Hematopoietic multipotent progenitor cell treated with erythropoietin and hydrocortisone succinate and interleukin-3 and kit ligand, for 8 days (in vitro differentiated cells): ENCODE results near the gene ZNF74.

ENCODE experiments used
- DNase-seq: peaks from one replicate; pipeline ENCODE4 v3.0.0-alpha.2; 2015

Gene ZNF74

DNA sequence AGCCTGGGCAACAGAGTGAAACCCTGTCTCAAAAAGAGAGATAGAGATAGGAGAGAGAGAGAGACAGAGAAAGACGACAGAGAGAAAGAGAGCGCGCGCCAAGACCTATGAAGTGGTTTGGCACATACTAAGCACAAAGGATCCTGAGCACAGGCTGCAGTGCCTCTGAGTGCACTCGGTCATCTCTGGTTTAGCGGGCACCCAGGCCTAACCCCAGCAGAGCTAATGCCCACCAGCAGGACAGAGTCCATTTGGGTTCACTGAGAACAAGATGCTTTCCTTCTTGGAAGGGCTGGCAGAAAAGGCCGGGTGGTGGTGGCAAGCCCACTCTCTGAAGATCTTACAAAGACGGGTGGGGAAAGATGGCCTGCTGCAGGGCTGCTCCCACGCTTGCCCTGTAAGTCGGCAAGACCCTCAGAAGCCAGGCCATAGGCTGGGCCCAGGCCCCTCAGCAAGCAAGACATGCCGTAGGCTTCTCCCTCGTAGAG is 40.4 kb downstream of the ZNF74 start:
- DNase-seq, result no peak

DNA sequence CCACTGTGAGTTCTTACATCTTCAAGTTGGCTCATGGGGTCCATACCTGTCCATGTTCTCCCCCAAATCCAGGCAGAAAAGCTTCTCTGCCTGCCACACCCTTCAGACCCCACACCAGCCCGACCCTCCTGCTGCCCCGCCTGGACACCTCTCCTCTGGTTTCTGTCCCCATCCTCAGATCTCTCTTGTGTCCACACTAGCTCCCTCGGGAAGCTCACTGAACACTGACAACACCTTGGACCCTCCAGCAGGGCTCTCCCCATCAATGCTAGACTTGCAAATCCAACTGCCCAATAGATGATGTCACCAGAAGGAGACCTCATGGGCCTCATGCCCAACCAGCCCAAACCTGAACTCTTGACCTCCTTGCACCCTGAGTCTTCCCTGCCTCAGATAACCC is 40.8 kb downstream of the ZNF74 start:
- DNase-seq, result no peak

DNA sequence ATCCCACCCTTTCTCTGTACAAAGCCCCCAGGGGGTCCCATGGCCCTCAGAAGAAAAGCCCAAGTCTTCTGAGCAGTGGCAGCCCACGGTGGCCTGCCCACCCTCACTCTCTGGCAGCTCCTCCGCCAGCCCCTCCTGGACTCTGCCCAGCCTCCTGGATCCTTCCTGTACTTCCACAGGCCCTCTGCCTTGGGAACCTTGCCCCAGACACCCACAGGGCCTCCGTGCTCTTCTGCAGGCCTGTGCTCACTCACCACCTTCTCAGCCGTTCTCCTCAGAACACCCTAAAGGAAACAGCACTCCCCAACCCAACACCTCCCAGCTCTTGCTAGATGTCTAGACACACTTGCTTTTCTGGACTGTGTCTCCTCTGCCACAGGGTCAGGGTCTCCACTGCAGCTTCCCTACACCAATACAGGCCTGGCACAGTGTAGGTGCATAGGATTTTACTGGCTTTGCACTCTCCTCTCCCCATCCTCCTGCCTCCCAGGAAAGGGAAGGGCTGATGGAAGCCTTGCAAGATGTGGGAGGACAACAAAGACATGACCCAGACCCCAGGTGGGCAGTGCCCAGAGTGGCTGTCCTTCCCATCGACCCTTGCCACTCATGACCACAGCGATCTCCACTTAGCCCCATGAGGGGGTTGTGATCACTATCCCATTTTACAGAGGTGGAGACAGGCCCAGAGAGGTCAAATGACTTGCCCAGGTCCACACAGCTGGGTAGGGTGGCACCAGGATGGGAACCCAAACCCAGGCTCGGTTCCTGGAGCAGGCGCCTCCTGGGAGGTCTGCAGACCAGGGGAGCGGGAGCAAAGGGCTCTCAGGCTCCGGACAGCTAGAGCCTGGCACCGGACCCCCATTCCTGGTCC is 41.7 kb downstream of the ZNF74 start:
- no peak for DNase-seq

DNA sequence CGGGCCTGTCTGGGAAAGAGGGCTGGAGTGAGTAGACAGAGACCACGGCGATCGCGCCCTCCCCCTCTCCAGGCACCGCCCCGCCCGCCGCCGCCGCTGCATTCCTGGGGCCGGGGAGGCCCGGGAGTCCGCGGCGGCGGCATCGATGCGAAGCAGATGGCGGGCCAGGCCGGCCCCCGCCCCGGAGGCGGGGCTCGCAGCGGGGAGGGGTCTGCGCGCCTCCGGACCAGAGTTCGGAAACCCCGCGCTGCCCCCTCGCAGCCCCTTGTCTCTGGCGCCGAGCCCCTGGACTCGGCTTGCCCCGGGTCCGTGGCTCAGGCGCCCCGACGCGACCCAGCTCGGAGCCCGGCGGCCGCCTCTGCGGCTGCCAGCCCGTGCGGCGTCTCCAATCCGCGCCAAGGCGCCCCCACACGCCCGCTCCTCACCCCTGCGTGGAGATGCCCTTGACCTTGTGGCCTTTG is 42.4 kb downstream of the ZNF74 start:
- DNase-seq, result no peak

DNA sequence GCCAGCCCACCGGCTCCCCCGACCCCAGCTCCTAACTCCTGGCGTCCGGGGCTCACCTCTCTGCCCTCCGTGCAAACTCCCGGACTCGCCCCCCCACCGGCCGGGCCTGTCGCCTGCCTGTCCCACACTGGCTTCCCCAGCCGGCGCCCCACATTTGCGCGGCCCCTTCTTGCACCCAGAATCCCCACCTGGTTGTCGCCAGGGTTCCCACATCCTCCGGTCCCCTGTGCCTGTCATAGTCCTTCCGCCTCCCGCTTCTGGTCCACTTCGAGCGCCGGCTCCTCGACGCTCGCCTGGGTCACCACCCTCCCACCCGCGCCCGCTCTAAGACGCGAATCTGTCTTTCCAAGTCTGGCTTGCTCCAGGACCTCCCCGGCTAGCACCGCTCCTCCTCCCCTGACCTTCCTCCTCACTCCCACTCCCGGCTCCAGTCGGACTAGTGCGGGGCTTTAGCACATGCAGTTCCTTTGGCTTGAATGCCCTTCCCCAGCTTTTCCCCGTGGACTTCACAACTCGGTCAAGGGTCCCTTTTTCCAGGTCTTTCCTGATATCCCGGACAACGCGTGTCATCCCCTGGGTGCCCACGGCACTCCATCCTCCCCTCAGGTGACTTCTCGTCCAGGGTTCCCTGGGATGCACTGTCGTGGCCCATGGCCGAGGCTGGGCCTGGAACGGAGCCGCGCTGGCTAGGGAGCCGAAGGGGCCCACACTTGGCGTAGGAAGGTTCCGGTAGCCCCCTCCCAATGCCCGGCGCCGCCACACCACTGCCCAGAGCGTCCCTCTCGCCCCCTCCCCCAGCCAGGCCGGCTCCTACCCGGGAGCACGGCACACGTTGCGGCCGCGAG is 43.0 kb downstream of the ZNF74 start:
- no peak for DNase-seq

DNA sequence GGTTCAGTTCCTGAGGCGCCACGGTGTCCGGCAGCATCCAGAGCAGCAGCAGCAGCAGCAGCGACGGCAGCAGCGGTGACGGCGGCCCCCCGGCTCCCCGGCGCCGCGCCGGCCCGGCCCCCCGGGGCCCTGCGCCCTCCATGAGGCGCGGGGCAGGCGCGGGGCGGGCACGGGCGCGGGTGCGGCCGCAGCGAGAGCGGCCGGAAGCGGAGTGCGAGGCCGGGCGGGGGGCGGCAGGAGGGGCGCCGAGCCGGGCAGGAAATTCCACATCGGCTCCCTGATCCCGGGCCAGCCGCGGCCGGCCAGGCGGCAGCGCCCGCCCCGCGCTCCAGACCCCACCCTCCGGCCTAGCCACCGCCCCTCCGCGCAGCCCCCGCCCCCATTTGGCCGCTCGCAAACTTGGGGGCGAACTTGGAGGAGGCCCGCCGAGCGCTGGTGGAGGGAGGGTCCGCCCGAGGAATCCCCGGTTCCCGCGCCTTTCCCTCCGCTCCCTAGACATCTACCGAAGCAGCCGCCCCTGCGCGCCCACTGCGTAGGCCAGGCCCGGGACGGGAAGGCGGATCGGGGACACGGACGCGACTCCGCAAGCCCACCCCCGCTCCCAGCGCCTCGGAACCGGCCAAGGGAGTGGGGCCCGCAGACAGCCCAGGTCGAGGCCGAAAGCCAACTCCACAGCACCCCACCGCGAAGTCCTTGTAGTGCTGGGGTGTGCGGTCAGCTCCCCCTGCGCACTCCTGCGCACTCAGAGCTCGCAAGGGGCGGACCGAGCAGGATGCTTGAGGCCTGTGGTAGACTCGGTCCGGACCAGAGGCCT is 43.9 kb downstream of the ZNF74 start, which contains the start of gene SCARF2:
SCARF2 (minus strand) TSS at position 213 of the 814 bp plus-strand sequence; CDS start at position 142, 71 bp downstream.
- no peak for DNase-seq

DNA sequence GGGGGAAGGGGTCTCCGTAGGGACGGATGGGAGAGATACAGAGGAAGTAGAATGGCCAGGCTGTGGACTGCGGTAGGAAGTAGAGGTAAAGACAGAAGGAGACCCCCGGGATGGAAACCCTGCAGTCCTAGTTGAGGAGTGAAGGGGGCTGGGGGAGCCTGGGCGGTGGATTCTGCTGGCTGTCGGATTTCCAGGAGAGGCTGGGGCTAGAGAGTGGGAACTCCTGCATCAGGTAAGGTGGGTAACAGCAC is 44.4 kb downstream of the ZNF74 start:
- DNase-seq, result no peak

DNA sequence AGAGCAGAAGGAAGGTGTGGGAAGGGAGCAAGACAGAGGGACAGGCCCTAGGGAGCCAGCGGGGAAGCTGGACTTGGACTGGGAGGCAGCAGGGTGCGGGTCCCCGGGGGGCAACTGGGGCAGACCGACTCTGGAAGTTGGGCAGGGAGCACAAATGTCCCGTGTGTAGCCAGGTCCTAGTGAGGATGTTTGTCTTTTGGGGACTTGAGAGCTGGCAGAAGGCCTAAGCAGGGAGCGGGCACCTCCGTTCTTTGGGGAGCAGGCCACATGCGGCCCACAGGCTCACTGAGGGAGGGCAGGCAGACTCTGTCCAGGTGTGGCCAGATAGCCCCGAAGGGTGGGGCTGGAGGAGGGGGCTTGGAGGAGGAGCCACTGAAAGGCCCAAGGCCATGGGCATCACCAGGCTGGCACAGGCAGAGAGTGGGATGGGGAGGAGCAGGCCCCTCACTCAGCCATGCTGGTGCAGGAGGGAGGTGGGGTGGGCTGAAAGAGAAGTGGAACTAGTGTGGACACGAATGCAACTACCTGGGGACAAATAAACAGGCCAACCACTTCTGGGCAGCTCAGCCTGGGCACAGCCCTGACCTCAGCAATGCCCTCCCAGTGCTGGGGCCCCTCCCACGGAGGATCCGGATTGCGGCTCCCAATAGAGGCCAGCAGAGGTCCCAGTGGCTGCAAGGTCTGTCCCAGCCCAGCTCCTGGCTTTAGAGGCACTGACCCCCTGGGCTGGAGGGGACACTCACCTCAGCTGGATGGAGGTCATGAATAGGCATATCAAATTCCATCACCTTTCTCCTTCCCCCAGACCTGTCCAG is 44.9 kb downstream of the ZNF74 start:
- no peak for DNase-seq

DNA sequence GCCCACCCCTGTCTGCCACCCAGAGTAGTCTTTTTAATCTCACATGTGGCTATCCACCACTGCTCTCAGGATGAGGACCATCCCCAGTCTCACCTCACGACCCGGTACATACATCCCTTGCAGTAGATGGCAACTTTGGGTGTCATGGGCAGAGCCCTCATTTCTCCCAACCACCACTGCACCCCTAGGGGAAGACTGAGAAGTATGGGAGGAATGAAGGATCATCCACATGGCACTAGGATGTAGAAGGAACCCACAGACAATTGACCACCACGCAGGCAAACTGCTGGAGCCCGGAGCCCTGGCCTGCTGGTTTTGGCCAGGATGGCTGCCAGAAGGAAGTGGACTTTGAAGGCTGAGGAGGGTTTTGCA is 45.6 kb downstream of the ZNF74 start:
- DNase-seq, result no peak

DNA sequence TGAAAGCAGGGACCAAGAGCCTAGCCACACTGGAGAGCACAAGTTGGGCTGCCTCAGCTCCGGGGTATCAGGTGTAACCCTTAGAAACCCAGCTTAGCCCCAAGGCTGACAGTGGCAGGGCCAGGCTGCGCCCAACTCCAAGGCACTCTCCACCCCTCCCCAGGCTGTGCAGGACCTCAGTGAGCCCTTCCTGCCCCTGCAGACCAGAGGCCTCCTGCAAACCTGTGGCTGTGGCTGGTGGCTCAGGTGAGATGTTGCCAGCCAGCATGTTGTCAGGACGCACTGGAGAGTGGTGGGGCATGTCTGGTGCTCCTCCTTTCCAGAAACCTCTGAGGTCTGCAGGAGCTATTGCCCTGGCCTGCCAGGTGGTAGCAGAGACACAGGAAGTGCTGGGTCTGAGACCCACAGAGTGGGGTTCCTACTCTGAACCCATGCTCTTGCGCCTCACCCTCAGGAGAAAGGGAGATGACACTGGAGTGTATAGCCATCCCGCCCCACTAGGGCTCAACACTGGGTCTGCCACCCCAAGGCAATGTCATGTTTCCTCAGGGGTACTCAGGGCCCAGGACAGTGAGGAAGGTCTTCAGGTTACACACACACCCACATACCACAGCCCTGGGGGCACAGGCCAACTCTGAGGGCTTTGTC is 46.1 kb downstream of the ZNF74 start:
- no peak for DNase-seq

DNA sequence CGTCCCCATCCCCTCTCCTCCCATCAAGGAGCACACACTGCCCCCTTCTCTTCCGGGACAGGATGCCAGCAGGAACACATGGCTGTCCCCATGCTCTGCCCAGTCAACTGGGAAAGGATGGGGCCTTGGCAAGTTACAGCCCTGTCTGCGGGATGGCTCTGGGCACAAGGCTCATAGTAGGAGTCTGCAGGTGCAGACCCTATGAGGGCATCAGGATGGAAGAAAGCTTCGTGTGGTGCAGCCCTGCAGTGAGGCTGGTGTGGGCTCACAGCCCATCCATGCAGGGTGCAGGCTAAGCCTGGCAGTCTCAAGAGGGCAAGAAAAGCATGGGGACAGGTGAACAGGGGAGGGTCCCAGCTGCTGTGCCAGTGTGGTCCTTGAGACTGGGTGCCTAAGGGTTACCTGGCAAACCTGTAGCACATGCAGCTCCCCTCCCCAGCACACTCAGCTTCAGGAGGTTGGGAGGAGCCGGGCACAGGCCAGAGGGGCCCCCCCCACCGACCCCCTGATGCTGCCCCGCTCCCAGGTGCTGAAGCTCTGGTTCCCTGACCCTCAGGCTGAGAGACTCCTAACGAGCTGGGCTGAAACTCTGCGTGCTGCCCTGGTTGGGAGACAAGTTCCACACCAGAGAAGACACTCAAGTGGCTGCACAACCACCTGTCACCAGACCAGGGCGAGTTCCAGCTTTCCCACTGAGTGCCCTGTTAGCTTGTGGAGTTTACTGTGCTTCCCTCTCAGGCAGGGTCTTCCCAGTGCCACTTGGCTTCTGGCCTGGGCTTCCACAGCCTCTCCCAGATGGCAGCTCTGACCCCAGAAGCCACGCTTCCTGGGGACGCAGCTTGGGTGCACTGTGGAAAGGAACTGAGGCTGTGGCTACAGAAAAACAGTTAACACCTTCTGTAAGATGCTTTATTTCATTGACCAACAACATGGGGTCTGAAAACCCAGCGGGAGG is 47.0 kb downstream of the ZNF74 start:
- DNase-seq, result no peak

DNA sequence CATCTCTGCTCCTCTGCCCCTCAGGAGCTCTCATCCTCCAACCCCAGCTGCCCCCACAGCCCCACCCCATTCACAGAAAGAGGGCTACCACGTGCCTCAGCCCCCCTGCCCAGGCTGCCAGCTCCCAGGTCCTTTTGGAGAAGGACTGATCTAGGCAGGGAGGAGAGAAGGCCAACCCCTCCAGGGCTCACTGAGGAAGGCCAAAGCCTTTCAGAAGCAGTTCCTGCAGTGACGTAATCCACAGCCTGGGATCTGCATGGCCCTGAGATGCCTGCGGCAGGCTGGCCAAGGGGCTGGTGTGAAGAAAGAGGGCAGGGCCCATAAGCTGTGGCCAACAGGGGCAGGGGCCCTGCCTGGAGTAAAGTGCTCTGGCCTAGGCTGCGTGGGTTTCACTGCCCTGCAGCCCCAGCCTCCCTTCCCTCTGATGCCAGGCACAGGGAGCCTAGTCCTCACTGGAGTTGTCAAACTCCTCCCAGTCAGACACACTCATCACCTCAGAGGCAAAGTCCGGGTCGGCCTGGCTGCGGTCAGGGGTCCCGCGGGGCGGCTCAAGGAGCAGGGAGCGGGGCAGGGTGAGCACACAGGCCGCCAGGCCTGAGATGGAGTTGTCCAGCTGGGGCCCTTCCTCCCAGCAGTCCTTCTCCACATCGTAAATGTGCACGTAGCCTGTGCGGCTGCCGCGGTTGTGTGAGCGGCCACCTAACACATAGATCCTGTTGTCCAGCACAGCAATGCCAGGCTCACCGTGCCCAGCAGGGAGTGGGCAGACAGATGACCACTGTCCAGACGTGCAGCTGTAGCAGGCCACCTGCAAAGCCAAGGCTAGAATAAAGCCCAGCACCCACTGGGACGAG is 47.9 kb downstream of the ZNF74 start:
- DNase-seq, result no peak

DNA sequence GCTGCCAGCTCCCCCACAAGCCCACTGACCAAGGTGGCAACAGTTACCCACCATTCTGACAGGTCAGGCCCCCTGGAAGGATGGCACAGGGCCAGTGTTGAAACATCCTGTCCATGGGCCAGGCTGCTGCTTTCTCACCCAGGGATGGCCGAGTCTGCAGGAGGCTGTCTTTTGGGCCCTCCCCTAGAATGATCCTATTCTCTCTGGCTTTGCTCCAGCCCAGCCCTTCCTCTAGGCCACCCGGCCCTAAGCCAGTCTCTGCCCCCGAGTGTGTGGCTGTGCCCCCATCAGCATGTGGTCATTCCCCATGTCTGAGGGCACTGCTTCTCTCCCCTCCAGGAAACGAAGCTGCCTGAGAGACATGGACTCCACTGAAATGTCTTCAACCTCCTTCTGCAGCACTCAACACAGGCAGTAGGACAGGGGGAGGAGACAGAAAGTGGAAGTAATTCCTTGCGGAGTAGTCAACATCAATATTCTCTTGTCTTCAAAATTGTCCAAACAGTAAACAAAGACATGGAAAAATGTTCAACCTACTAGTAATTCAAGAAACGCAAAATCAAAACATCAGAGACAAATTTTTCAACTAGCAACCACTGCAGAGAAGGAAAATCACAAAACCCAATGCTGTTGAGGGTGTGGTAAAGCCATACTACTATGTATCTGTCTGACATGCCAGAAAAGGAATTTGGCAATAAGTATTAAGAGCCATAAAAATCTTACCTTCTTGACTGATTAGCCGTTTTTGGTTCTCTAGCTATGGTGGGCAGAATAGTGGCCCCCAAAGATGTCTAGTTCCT is 48.7 kb downstream of the ZNF74 start:
- no peak for DNase-seq

DNA sequence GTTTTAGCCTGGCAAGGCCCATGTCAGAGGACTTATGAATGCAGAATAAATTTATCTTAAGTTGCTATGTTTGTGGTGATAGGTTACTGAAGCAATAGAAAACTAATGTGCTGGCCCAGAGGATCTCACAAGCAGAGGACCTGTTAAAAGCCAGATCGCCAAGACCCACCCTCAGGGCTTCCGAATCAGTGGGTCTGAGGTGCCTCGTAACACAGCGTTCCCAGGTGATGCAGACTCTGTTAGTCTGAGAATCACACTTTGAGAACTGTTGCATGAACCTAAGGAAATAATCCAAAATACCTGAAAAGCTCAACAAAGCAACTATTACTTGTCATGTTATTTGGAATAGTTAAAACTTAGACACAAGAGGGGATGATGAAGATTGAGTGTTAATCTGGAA is 50.4 kb downstream of the ZNF74 start:
- no peak for DNase-seq

DNA sequence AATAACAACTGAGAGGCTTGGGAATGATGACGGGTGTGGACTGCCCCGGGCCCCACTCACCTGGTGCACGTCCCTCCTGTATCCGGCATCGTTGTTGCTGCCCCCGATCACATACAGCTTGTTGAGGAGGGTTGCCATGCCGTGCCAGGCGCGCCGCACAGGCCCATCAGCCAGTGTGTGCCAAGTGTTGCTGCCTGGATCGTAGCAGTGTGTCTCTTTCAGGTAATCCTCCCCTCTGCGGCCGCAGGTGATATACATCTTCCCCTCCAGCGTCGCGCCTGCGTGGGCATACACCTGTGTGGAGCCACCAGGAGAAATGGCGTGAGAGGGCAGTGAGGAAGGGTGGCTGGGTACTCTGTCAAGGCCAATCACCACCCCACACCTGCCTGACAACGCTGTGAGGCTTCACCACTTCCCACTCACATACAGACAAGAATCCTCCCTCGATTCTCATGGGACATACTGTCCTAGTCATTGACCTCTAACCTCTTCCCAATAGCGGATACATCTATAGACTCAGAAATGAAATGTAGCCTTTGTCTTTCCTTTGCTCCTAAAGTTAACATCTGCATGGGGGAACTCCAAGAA is 52.5 kb downstream of the ZNF74 start:
- DNase-seq, result no peak

DNA sequence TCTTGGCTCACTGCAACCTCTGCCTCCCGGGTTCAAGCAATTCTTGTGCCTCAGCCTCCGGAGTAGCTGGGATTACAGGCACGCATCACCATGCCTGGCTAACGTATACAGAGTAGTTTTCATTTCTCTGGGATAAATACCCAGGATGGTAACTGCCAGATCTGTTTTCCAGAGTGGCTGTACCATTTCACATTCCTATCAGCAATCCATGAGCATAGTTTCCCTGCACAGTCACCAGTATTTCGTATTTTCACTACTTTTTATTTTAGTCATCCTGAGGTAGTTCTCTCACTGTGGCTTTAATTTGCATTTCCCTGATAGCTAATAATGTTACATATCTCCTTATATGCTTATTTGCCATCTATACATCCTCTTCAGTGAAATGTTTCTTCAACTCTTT is 54.7 kb downstream of the ZNF74 start:
- DNase-seq, result no peak

DNA sequence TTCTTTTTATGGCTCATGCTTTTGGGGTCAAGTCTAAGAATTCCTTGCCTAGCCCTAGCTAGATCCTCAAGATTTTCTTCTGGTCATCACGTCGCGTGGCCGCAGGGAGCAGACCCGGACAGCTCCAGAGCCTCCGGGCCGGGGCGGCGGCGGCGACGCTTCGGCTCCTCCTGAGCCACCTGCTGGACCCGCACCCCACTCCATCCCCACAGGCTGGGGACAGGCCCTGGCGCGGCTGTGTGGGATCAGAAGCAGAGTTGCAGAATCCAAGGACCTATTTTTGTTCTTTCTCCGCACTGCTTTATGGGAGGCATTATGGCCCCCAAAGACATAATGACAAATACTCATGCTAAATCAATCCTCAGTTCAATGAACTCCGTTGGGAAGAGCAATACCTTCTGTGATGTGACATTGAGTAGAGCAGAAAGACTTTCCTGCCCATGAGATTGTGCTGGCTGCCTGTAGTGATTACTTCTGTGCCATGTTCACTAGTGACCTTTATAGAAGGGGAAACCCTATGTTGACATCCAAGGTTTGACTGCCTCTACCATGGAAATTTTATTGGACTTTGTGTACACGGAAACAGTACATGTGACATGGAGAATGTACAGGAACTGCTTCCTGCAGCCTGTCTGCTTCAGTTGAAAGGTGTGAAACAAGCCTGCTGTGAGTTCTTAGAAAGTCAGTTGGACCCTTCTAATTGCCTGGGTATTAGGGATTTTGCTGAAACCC is 56.0 kb downstream of the ZNF74 start:
- DNase-seq, result no peak

DNA sequence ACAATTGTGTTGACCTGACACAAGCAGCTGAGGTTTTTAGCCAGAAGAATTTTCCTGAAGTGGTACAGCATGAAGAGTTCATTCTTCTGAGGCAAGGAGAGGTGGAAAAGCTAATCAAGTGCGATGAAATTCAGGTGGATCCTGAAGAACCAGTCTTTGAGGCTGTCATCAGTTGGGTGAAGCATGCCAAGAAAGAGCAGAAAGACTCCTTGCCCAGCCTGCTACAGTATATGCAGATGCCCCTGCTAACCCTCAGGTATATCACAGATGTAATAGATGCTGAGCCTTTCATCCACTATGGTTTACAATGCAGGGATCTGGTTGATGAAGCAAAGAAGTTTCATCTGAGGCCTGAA is 56.6 kb downstream of the ZNF74 start:
- DNase-seq, result no peak
